Kidney epithelial cell (primary cell): ENCODE results near the gene ETV1. TPM values are rescaled to one million over a fixed set of nuclear protein-coding genes. Genes with fewer than 3 reads are reported as not detected.

ENCODE experiments used
- DNase-seq: peaks from one replicate; pipeline ENCODE4 v3.0.0-alpha.2; 2010; ENCODE audit warnings: low read depth
- H3K27me3 ChIP-seq: 2 replicates; pipeline ENCODE4 v1.6.0; 2011; ENCODE audit warnings: low read length; ENCODE audit not compliant: control insufficient read depth, insufficient read depth
- H3K36me3 ChIP-seq: 2 replicates; pipeline ENCODE4 v1.5.1; 2011; ENCODE audit warnings: low read length; ENCODE audit not compliant: control insufficient read depth, insufficient read depth
- H3K4me3 ChIP-seq: 2 replicates; pipeline ENCODE4 v1.5.1; 2011; ENCODE audit warnings: low read depth, mild to moderate bottlenecking, control low read depth, low read length
- CTCF ChIP-seq: IDR thresholded peaks from 2 replicates; pipeline ENCODE4 v1.5.1; 2011; ENCODE audit warnings: mild to moderate bottlenecking, moderate library complexity, low read length, control low read depth, inconsistent platforms; ENCODE audit not compliant: insufficient read depth, poor library complexity, severe bottlenecking
- total RNA-seq: library from RNA; depleted of rRNA; stranded (reverse); fragments of >200 nt; gene quantifications from 2 replicates; pipeline ENCODE4 v1.2.3, GENCODE V29; 2015

Gene ETV1
- total RNA-seq, 1 donor from 2014 or later, result 6.1 TPM

GRCh38 chr7:13879143-13879542, 110.3 kb downstream of the ETV1 start:
- DNase-seq, result no peak
- Histone ChIP-seq H3K27me3 (no peaks in the 10 kb centered on the region), H3K4me3 (no peak overlapping the region), H3K36me3 (no peaks in the 10 kb centered on the region)
- no peak for TF ChIP-seq CTCF

GRCh38 chr7:13878154-13878553, 111.3 kb downstream of the ETV1 start:
- no peak for DNase-seq
- no peaks in the 10 kb centered on the region for H3K27me3 ChIP-seq
- no peak overlapping the region for H3K4me3 ChIP-seq
- TF ChIP-seq CTCF, result no peak
- no peaks in the 10 kb centered on the region for H3K36me3 ChIP-seq

- no peak for TF ChIP-seq CTCF
Observed at GRCh38 chr7:13875496-13876074, 113.9 kb downstream of the ETV1 start.

GRCh38 chr7:13874783-13875182, 114.7 kb downstream of the ETV1 start:
- no peak for TF ChIP-seq CTCF
- DNase-seq, result no peak
- Histone ChIP-seq H3K36me3 (no peaks in the 10 kb centered on the region), H3K4me3 (no peak overlapping the region), H3K27me3 (no peaks in the 10 kb centered on the region)

More at GRCh38 chr7:13875496-13876074, 113.9 kb downstream of the ETV1 start:
- no peak overlapping the region for H3K4me3 ChIP-seq
- no peaks in the 10 kb centered on the region for H3K36me3 ChIP-seq
- DNase-seq, result no peak
- H3K27me3 ChIP-seq, result no peaks in the 10 kb centered on the region

- H3K4me3 ChIP-seq, result no peak overlapping the region
- DNase-seq, result no peak
- H3K36me3 ChIP-seq, result no peaks in the 10 kb centered on the region
- H3K27me3 ChIP-seq, result no peaks in the 10 kb centered on the region
- TF ChIP-seq CTCF, result no peak
Observed at GRCh38 chr7:13872709-13873108, 116.8 kb downstream of the ETV1 start.

- no peaks in the 10 kb centered on the region for H3K36me3 ChIP-seq
- H3K27me3 ChIP-seq, result no peaks in the 10 kb centered on the region
- no peak for DNase-seq
- no peak for TF ChIP-seq CTCF
- H3K4me3 ChIP-seq, result no peak overlapping the region
Observed at GRCh38 chr7:13871008-13871407, 118.5 kb downstream of the ETV1 start.
